Neural progenitor cell (in vitro differentiated cells): ENCODE measurements around the gene URB1.

Source experiments
- CTCF ChIP-seq: fragments of 200-600 bp; sonication (generic); IDR thresholded peaks from 2 replicates; pipeline ENCODE4 v1.5.1; 2017; ENCODE audit warnings: antibody characterized with exemption, mild to moderate bottlenecking
- EZH2 ChIP-seq: fragments of 200-600 bp; sonication (generic); IDR thresholded peaks from 2 replicates; pipeline ENCODE4 v1.6.1; 2017; ENCODE audit warnings: antibody characterized with exemption, mild to moderate bottlenecking, moderate library complexity
- EZH2phosphoT487 ChIP-seq: fragments of 200-600 bp; sonication (generic); IDR thresholded peaks from 2 replicates; pipeline ENCODE4 v1.6.1; 2017; ENCODE audit warnings: antibody characterized with exemption

GRCh38 chr21:32320059-32320458, 72.8 kb downstream of the URB1 start:
- TF ChIP-seq CTCF (no peak), EZH2phosphoT487 (no peak), EZH2 (no peak)
